ENCODE results near the gene CFAP210.

CFAP210 gene

DNA sequence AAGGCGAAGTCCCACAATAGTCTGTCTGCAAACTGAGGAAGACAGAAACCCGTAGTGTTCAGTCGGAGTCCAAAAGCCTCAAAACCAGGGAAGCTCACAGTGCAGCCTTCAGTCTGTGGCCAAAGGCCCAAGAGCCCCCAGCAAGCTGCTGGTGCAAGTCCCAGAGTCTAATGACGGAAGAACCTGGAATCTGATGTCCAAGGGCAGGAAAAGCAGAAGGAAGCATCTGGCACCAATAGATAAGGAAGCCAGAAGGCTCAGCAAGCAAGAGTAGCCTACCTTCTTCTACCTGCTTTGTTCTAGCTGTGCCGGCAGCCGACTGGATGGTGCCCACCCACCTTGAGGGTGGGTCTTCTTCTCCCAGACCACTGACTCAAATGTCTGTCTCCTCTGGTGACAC is 21.8 kb downstream of the CFAP210 start:
- DNase-seq, result no peak

GRCh38 chr2:169670937-169671336 is 23.3 kb downstream of the CFAP210 start:
- no peak for DNase-seq

- no peak for DNase-seq
Observed at GRCh38 chr2:169670215-169670651, 24.0 kb downstream of the CFAP210 start.

DNA sequence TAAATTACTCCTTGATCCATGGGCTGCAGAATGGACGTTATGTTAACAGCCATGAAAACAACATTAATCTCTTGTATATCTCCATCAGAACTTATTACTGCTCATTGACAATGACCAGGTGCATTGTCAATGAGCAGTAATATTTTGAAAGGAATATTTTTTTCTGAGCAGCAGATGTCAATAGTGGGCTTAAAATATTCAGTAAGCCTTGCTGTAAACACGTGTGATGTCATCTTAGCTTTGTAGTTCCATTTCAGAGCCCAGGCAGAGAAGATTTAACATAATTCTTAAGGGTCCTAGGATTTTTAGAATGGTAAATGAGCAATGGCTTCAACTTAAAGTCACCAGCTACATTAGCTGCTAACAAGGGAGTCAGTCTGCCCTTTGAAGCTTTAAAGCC is 26.6 kb downstream of the CFAP210 start:
- DNase-seq, result no peak

GRCh38 chr2:169664978-169665930 is 29.0 kb downstream of the CFAP210 start:
- DNase-seq, result no peak

GRCh38 chr2:169664600-169664977 is 29.6 kb downstream of the CFAP210 start:
- DNase-seq, result no peak

- no peak for DNase-seq
Observed at GRCh38 chr2:169663247-169663646, 31.0 kb downstream of the CFAP210 start.

- DNase-seq, result no peak
Observed at GRCh38 chr2:169662744-169663143, 31.5 kb downstream of the CFAP210 start.

GRCh38 chr2:169661265-169661664 is 32.9 kb downstream of the CFAP210 start:
- no peak for DNase-seq

DNA sequence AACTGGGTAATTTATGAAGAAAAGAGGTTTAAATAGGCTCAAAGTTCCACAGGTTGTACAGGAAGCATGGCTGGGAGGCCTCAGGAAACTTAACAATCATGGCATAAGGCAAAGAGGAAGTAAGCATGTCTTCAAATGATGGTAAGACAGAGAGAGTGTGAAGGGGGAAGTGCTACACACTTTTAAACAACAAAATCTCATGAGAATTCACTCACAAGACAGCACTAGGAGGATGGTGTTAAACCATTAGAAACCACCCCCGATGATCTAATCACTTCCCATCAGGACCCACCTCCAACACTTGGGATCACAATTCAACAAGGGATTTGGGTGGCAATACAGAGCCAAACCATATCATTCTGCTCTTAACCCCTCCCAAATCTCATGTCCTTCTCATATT is 34.9 kb downstream of the CFAP210 start:
- no peak for DNase-seq

- DNase-seq, result no peak
Observed at GRCh38 chr2:169658877-169659276, 35.3 kb downstream of the CFAP210 start.

DNA sequence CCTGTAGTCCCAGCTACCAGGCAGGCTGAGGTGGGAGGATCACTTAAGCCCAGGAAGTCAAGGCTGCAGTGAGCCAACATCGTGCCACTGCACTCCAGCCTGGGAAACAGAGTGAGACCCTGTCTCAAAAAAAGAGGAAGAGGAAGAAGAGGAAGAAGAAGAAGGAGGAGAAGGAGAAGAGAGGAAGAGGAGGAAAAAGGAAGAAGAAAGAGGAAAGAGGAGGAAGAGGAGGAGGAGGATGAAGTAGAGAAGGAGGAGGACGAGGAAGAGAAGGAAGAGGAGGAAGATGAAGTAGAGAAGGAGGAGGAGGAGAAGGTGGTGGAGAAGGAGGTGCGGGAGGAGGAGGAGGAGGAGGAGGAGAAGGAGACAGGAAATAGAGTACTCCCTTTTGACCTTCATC is 38.0 kb downstream of the CFAP210 start:
- no peak for DNase-seq

- DNase-seq, result no peak
Observed at GRCh38 chr2:169653636-169654035, 40.6 kb downstream of the CFAP210 start.

GRCh38 chr2:169649278-169649677 is 44.9 kb downstream of the CFAP210 start:
- no peak for DNase-seq

DNA sequence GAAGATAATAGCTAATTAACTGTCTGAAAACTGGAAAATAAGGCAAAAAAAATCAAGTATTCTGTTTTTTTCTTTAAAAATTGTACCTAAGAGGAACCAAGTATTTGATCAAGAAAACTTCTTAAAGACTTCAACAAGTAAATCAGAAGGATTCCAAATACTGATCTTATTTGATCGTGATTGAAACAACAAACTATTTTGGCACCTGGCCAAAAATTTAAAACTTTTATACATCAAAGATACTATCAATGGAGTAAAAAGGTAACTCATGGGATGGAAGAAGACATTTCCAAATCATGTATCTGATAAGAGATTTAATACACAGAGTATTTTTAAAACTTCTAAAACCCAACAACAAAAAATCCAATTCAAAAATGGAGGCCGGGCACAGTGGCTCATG is 46.7 kb downstream of the CFAP210 start:
- no peak for DNase-seq

DNA sequence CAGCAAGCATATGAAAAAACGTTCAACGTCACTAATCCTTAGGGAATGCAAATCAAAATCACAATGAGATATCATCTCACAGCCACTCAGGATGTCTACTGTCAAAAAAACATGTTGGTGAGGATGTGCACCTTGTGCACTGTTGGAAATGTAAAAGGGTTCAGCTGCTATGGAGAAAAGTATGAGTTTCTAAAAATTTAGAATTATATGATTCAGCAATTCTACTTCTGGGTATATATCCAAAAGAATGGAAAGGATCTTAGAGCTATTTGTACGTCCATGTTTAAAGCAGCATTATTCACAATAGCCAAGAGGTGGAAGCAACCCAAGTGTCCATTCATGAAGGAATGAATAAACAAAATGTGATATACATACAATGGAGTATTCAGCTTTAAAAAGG is 50.0 kb downstream of the CFAP210 start:
- no peak for DNase-seq

DNA sequence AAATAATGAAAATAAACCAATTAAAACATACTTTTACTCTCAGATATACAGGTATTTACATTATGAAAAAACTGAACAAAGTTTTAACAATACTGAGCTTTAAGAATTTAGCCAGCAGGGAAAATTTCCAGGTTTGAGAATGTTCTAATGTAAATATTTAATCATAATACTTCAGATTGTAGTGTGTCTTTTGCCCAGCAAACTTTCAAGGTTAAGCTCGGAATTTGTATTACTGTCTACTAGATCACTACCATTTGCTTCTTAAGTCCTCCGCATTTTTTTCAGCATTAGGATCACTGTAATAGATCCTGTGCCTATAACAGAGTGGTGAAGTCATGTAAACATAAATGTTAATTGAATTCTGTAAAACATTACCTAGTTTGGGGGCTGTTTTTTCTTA is 52.7 kb downstream of the CFAP210 start:
- no peak for DNase-seq

DNA sequence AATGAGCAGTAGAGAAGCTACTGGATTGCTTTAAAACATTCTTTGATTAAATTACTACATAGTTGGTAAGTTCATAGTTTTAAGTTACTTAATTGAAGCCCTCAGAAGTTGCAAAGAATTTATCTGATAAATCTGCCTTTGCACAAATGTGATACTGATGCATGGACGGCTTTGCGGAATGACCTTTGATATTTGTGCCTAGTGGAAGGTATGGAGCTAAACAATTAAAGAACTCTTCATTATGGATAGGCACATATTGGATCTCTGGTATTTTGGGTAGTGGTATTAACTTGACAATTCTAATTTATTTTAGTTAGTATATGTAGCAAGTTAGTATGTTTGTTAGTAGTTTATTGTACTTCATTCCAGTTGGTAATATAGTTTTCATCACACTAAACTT is 54.1 kb downstream of the CFAP210 start:
- no peak for DNase-seq

DNA sequence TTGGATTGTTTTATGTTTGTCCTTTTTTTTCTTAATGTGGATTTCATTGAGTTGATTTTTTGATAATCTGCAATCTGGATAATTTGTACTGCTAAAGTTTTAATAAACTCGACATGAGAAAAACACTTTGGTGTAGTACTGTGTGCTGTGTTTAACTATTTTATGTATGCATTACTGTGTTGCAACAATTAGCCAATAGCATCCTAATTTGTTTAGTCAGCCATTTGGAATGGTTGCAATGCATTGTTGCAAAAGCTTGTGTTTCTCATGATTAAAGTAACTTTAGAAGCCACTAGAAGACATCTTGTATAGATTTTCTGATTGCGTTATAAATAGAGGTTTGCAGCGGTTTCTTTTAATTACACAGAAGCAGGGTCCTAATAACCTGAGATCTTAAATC is 56.6 kb downstream of the CFAP210 start:
- DNase-seq, result no peak

DNA sequence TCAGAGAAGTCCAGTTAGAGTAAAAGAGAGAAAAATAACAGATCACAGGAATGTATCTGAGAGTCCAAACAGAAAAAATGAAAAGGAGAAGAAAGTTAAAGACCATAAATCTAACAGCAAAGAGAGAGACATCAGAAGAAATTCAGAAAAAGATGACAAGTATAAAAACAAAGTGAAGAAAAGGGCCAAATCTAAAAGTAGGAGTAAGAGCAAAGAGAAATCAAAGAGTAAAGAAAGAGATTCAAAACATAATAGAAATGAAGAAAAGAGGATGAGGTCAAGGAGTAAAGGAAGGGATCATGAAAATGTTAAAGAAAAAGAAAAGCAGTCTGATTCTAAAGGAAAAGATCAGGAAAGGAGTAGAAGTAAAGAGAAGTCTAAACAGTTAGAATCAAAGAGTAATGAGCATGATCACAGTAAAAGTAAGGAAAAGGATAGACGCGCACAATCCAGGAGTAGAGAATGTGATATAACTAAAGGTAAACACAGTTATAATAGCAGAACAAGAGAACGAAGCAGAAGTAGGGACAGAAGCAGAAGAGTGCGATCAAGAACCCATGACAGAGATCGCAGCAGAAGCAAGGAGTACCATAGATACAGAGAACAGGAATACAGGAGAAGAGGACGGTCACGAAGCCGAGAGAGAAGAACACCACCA is 57.6 kb downstream of the CFAP210 start:
- no peak for DNase-seq

GRCh38 chr2:169625781-169626180 is 68.4 kb downstream of the CFAP210 start:
- no peak for DNase-seq

- no peak for DNase-seq
Observed at GRCh38 chr2:169623235-169623634, 71.0 kb downstream of the CFAP210 start.

GRCh38 chr2:169620509-169620908 is 73.7 kb downstream of the CFAP210 start:
- no peak for DNase-seq

GRCh38 chr2:169619946-169620345 is 74.3 kb downstream of the CFAP210 start:
- no peak for DNase-seq
